HFF-Myc (cell line): ENCODE measurements around the gene MOGAT3.

Experiments
- DNase-seq: peaks from one replicate; pipeline ENCODE4 v3.0.0-alpha.2; 2011; ENCODE audit warnings: low read depth; ENCODE audit errors: extremely low read depth
- H3K4me3 ChIP-seq: replicated peaks from 2 replicates; pipeline ENCODE4 v1.5.1; 2011; ENCODE audit warnings: low read depth, mild to moderate bottlenecking, control low read depth, low read length
- CTCF ChIP-seq: IDR thresholded peaks from 2 replicates; pipeline ENCODE4 v1.5.1; 2012; ENCODE audit warnings: mild to moderate bottlenecking, low read depth, low read length, control low read depth; ENCODE audit errors: missing control alignments

Gene MOGAT3

GRCh38 chr7:101218236-101219125 is 17.6 kb upstream of the MOGAT3 start:
- DNase-seq, result no peak
- no peak for TF ChIP-seq CTCF

GRCh38 chr7:101217388-101218235 is 16.8 kb upstream of the MOGAT3 start, which contains the start of the genes PLOD3 and ZNHIT1:
Gene PLOD3 (minus strand): TSS chr7:101217581. CDS start chr7:101217274, 307 bp downstream.
Gene ZNHIT1 (plus strand): TSS chr7:101218165. CDS start chr7:101218196, 31 bp downstream.
- H3K4me3 ChIP-seq, result peak within 1 kb of the TSS; percentile 85
- no peak for TF ChIP-seq CTCF
- DNase-seq, result peak; percentile 98

More at GRCh38 chr7:101218236-101219125, 17.6 kb upstream of the MOGAT3 start:
- peak overlapping the region; percentile 85 for H3K4me3 ChIP-seq

GRCh38 chr7:101216860-101217387 is 16.1 kb upstream of the MOGAT3 start:
- peak overlapping the region; percentile 85 for H3K4me3 ChIP-seq

GRCh38 chr7:101216001-101216859 is 15.4 kb upstream of the MOGAT3 start:
- DNase-seq, result no peak
- no peak for TF ChIP-seq CTCF
- H3K4me3 ChIP-seq, result peak overlapping the region; percentile 85

More at GRCh38 chr7:101216860-101217387, 16.1 kb upstream of the MOGAT3 start:
- TF ChIP-seq CTCF, result no peak
- no peak for DNase-seq

- no peak overlapping the region for H3K4me3 ChIP-seq
- TF ChIP-seq CTCF, result no peak
- DNase-seq, result no peak
These were observed 11.2 kb upstream of the MOGAT3 start for GRCh38 chr7:101212014-101212413.

- TF ChIP-seq CTCF, result no peak
- no peak for DNase-seq
- H3K4me3 ChIP-seq, result no peak overlapping the region
These were observed 10.7 kb upstream of the MOGAT3 start for GRCh38 chr7:101211501-101211900.
